HuH-7.5 (cell line): ENCODE results near the gene ANKS4B.
A peak's percentile ranks its signal among the peaks of the same experiment; 100 is the strongest.
"Not testable (repeated sequence)": the region's sequence is repeated elsewhere in the genome, so short reads cannot be mapped to it uniquely, and the experiment has no call there.

Experiments used
- DNase-seq: peaks from one replicate; pipeline ENCODE4 v3.0.0; 2011; ENCODE audit warnings: low spot score

ANKS4B gene

DNA sequence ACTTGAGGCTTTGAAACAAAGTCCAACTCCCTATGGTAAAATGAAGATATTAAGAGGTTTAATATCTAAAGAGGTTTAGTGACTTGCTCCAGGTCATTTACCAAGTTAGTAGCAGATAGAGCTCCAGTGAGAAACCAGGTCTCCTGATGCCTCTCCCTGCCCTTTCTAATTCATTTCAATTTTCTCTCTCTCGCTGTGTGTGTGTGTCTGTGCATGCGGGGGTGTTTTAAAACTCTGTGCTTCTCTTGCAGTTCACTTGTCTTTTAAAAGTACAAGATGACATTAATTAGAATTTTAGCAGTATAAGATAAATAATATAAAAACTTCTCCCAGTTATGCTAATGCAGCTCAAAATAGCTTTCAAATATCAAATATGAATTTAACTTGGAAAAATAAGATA lies 13.9 kb upstream of the ANKS4B start:
- no peak for DNase-seq

GRCh38 chr16:21222495-21223337 lies 10.8 kb upstream of the ANKS4B start:
- DNase-seq = no peak

DNA sequence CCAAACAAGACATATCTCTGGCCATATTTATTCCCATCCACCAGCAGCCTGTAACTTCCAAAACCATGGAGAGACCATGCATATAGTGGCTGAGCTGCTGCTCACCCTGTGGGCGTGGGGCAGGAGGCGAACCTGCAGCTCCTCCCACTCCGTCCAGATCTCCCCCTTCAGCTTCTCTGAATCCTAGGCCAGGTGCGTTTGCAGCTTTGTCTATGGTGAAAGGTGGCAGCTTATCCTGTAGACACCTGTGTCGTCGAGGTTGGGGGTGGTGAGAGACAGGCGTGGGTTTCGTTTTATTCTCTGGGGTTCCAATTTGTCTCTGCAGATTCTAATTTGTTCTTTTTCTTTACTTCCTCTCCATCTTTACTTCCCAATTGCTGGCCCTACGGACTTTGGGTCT lies 9.7 kb upstream of the ANKS4B start:
- DNase-seq = no peak

GRCh38 chr16:21224800-21225199 lies 8.7 kb upstream of the ANKS4B start:
- no peak for DNase-seq

DNA sequence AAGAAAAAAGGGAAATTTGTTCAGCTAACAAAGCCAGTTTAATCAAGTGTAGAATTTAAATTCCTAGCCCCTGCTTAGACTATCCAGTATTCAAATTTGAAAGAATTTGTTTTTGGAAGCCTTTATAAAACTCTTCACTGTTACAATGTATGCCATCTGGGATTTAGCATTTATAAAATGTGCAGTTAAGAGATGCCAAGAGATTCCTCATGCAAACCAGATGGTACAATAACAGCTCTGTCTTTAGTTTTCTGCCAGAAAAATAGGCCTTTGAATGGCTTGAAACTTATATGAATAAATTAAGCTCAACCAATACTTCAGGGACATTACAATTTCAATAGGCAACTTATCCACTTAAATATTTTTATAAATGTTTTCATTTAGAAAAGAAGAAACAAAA lies 6.8 kb upstream of the ANKS4B start:
- DNase-seq = no peak

GRCh38 chr16:21227866-21228265 lies 5.6 kb upstream of the ANKS4B start:
- no peak for DNase-seq

DNA sequence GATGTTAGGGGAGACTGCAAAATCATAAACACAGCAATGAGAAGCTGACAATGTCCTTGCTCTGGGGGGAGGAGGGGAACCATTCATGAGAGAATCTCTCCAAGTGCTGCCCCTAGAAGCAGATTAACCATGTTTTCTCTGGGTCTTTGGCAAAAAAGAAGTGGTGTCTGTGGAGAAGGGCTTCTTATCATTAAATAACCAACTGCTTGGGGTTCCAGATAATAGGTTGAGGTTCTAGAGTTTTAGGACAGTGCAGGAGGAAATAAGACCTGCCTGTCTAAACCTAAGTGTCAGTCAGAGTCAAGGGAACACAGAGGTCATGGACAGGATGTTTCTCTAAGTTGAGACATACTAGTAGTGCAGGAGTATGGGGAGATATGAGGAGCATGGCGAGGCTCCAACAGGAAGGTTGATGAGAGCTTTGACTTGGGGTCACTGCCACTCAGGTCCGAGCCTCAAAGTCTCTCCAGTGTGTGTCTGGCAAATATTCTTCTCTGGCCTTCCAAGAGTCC lies 5.1 kb upstream of the ANKS4B start:
- DNase-seq = no peak

DNA sequence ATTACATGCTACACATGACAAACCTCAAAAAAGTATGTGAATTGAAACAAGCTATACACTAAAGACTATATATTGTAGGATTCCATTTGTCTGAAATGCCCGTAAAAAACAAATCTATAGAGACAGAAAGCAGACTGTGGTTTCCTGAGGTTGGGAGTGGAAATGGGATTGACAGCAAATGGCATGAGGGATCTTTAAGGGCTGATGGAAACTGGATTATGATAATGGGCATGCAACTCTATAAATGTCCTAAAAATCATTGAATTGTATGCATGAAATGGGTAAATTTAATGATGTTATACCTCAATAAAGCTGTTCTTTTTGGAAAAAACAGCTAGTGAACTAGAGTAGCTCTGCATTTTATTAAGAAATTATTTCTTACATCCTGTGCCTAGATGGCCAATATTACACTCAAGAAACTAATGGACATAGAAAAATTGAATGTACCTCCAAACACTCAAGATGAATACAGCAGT lies 416 bp upstream of the ANKS4B start:
- DNase-seq = no peak

DNA sequence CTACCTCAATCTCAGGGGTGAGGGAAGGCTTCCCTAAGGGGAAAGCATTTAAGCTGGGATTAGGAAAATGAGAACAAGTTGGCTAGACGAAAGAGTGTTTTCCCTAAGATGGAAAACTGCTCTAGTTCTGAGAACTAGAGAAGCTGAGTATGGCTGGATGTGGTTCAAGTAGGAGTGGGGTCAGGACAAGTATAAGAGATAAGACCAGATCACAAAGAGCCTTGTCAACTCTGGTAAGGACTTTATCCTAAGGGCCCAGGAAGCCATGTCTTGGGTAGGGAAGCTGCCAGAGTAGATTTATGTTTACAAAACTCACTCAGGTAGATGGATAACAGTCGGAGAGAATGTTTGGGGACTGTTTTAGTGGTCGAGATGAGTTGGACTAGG lies 1.7 kb downstream of the ANKS4B start:
- DNase-seq = no peak

GRCh38 chr16:21236831-21237230 lies 3.3 kb downstream of the ANKS4B start:
- DNase-seq = no peak

- no peak for DNase-seq
Observed at GRCh38 chr16:21239646-21240045, 6.1 kb downstream of the ANKS4B start.

DNA sequence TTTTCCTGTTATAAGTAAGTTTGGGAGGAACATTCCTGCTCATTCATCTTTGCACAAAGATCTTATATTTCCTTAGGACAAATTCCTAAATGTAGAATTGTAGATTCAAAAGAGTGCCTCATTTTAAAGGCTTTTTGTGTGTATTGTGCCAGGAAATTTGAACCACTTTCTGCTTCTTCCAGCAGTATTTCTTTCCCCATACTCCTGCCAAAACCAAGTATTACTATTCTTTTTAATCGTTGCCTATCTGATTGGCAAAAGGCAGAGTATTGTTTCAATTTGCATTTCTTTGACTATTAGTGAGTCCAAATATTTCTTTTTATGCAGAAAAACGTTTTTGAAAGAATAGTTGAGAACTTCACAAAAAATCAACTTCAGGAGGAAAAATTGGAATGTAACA lies 9.3 kb downstream of the ANKS4B start:
- no peak for DNase-seq

DNA sequence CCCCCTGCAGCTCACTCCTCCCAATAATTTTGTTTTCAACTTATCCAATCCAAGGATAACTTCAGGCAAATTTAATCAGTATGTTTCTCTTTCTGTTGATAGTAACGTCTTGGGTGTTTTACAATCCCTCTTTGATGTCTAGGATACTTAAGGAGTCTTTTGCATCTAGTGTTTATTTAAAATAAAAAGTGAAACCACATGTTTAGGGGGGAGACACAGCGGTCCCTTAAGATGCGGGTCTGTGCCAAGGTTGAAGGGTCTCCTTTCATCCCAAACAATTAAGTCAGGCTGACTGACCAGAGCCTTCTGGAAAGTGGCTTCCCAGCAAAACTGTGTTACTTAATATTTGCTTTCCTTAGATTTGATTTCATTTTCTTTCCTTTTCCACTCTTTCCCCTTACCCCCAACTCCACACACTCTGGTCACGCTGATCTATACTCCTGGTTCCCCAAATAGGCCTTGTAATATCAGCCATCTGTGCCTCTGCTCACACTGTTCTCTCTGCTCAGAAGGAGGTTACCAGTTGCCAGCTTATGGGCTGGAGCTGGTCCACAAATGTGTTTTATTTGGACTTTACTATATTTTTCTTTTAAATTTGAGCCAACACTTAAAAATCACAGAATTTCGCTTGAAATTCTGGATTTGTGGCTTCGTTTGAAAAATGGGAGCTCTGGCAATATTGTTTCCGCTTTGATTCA lies 11.2 kb downstream of the ANKS4B start:
- DNase-seq = no peak

DNA sequence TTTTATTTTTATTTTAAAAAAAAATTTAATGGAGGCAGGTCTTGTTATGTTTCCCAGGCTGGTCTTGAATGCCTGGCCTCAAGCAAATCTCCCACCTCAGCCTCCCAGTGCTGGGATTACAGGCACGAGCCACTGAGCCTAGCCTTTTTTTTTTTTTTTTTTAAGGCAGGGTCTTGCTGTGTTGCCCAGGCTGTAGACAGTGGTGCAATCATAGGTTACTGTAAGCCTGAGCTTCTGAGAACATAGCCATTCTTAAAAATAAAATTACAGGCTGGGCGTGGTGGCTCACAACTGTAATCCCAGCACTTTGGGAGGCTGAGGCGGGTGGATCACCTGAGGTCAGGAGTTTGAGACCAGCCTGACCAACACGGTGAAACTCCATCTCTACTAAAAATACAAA lies 14.7 kb downstream of the ANKS4B start:
- DNase-seq = not testable (repeated sequence)

- DNase-seq = no peak
Observed at GRCh38 chr16:21250072-21250923, 16.8 kb downstream of the ANKS4B start.

DNA sequence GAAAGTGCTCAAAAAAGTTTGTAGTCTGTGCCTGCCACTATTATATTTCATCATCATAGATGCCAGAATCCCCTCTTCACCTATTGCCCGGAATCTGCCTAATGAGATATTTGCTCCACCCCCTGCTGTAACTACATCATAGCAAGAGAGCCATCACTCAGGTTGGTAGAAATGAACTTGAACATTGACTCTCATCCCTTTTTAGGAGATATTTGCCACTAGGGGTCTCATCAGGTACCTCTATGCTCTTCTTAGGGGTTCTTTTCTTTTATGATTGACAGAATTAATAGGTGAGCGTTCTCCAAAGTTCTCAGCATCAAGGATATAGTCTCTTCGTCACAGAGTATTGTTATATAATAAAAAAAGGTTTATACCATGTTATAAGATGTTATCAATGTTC lies 20.0 kb downstream of the ANKS4B start:
- no peak for DNase-seq

DNA sequence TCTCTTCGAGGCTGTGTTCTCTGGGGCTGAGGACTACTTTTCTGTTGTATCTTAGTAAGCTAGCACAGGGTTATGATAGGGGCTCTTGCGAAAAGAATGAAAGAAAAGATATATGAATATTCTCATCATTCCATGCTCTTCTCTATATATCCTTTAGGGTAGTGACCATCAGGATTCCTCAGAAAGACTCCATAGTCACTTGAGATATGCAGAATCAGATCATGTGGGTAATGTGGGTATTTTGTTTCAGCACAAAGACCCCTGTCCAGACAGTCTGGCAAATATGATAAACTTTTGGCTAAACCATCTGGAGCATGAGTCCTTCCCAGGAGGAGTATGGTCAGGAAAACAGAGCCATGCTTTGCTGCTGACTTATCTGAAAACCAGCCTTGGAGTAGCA lies 23.1 kb downstream of the ANKS4B start:
- no peak for DNase-seq

- no peak for DNase-seq
Observed at GRCh38 chr16:21257284-21257683, 23.8 kb downstream of the ANKS4B start.

GRCh38 chr16:21260870-21261791 lies 27.6 kb downstream of the ANKS4B start:
- DNase-seq = peak; percentile 61

DNA sequence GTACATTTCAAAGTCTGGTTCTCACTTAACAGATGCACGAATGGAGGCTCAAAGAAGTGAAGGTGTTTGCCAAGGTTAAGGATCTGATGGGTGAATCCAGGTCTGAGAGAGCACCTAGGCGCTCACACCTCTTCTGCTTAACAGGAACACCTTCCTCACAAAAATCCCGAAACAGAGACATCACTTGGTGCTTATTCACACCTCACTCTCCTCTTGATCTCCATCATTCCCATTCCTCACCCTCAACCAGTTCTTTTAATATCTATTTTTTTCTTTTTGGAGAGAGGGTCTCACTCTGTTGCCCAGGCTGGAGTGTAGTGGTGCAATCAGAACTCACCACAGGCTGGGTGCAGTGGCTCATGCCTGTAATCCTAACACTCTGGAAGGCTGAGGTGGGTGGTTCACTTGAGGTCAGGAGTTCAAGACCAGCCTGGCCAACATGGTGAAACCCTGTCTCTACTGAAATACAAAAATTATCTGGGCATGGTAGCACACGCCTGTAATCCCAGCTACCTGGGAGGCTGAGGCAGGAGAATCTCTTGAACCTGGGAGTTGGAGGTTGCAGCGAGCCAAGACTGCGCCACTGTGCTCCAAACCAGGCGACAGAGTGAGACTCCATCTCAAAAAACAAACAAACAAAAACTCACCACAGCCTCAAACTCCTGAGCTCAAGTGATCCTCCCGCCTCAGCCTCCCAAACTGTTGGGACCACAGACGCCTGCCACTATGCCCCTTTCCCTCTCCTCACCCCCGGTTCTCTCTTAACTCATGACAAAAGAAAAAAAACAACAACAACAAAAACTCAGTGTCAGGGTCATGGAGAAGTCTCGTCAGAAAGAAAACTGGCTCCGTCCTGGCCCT lies 29.5 kb downstream of the ANKS4B start:
- DNase-seq = no peak
